ENCODE measurements around the gene ARID3B.

The ARID3B gene

GRCh38 chr15:74642734-74643664 is 102.0 kb downstream of the ARID3B start:
- no peak for DNase-seq (ENCODE audit: low spot score)

GRCh38 chr15:74643665-74644204 is 102.7 kb downstream of the ARID3B start:
- DNase-seq (ENCODE audit: low spot score): no peak

GRCh38 chr15:74646480-74646879 is 105.5 kb downstream of the ARID3B start:
- no peak for DNase-seq (ENCODE audit: low spot score)

All from SW480 (cell line).